ENCODE results near the gene ARHGAP5.

- TF ChIP-seq ESRRA (CRISPR knock-in tag; IDR thresholded peaks at IDR 0.05; ENCODE audit: borderline replicate concordance) (no peak), CTCF (IDR thresholded peaks at IDR 0.05) (no peak), ZNF512 (CRISPR knock-in tag; IDR thresholded peaks at IDR 0.05; ENCODE audit: borderline replicate concordance) (no peak)
These were observed 3.0 kb downstream of the ARHGAP5 start for GRCh38 chr14:32080001-32080510.
